GM12875 (cell line): Measurements from ENCODE around the gene SPATA31E1.

Experiments
- H3K4me3 ChIP-seq: one replicate; pipeline ENCODE4 v1.5.1; 2011; ENCODE audit warnings: low read depth, low read length, control low read depth
- CTCF ChIP-seq: IDR thresholded peaks from 2 replicates; pipeline ENCODE4 v1.5.1; 2011; ENCODE audit warnings: low read depth, mild to moderate bottlenecking, control low read depth, inconsistent platforms, low read length, moderate library complexity, borderline replicate concordance; ENCODE audit not compliant: insufficient read depth

Gene SPATA31E1

GRCh38 chr9:87876708-87877107, 6.0 kb upstream of the SPATA31E1 start:
- H3K4me3 ChIP-seq = no peak overlapping the region
- no peak for TF ChIP-seq CTCF

- no peak overlapping the region for H3K4me3 ChIP-seq
- TF ChIP-seq CTCF = no peak
Measured at GRCh38 chr9:87878989-87879511, 3.6 kb upstream of the SPATA31E1 start.

GRCh38 chr9:87880116-87880515, 2.6 kb upstream of the SPATA31E1 start:
- no peak overlapping the region for H3K4me3 ChIP-seq
- TF ChIP-seq CTCF = no peak

GRCh38 chr9:87880683-87881082, 2.0 kb upstream of the SPATA31E1 start:
- H3K4me3 ChIP-seq = no peak overlapping the region
- no peak for TF ChIP-seq CTCF

- no peak overlapping the region for H3K4me3 ChIP-seq
- no peak for TF ChIP-seq CTCF
Measured at GRCh38 chr9:87883274-87883673, 597 bp downstream of the SPATA31E1 start.

- no peak overlapping the region for H3K4me3 ChIP-seq
- TF ChIP-seq CTCF = no peak
Measured at GRCh38 chr9:87883990-87884389, 1.3 kb downstream of the SPATA31E1 start.

GRCh38 chr9:87884578-87885459, 2.1 kb downstream of the SPATA31E1 start:
- no peak for TF ChIP-seq CTCF
- no peak overlapping the region for H3K4me3 ChIP-seq
